Body of pancreas (tissue), 4 donors: ENCODE results near the gene EXOC2. TPM values are rescaled to one million over a fixed set of nuclear protein-coding genes. Genes with fewer than 3 reads are reported as not detected.

Experiments
- ATAC-seq: fragments of 150-250 bp; one replicate; pipeline ENCODE4 v1.9.1; 2016
- DNase-seq, 4 donors: peaks; one replicate each; pipeline ENCODE4 v3.0.0-alpha.2; 2019
- H3K27ac ChIP-seq, 4 donors: fragments of 200-600 bp; sonication (generic); 1 replicate in 3 of 4; 2 replicates in 1 of 4; pipeline versions ENCODE4 v1.5.1 to v1.6.1; 2016 to 2019; ENCODE audit warnings: mild to moderate bottlenecking in 1 of 4, mixed read lengths in 1 of 4, moderate library complexity in 1 of 4
- H3K27me3 ChIP-seq, 2 donors: fragments of 200-600 bp; sonication (generic); one replicate each; pipeline ENCODE4 v1.6.0; 2016; ENCODE audit warnings: mild to moderate bottlenecking in 1 of 2
- H3K36me3 ChIP-seq, 2 donors: fragments of 200-600 bp; sonication (generic); replicated peaks in 1 of 2; 2 replicates each; pipeline ENCODE4 v1.5.1; 2016; ENCODE audit warnings: low read depth in 2 of 2; ENCODE audit not compliant: insufficient read depth in 1 of 2
- H3K4me1 ChIP-seq: fragments of 200-600 bp; sonication (generic); one replicate; pipeline ENCODE4 v1.6.0; 2016
- H3K4me3 ChIP-seq, 2 donors: fragments of 200-600 bp; sonication (generic); 1 replicate in 1 of 2; 2 replicates in 1 of 2; pipeline ENCODE4 v1.5.1; 2016 to 2019
- H3K9me3 ChIP-seq, 3 donors: fragments of 200-600 bp; sonication (generic); 1 replicate in 2 of 3; 2 replicates in 1 of 3; pipeline ENCODE4 v1.5.1; 2016
- POLR2A ChIP-seq, 3 donors: fragments of 450-650 bp; IDR thresholded peaks; one replicate each; pipeline ENCODE4 v1.6.1; 2016; ENCODE audit warnings: antibody characterized with exemption in 3 of 3, mild to moderate bottlenecking in 2 of 3
- WGBS, 2 donors: methylation state at CpG; one replicate each; pipeline ENCODE4 v1.1.5; 2017; 5-methylcytosine and 5-hydroxymethylcytosine counted together
- intact Hi-C: fragments of 100-400 bp; cut with DNase I; formaldehyde crosslinking; loops from one replicate; pipeline ENCODE4 v1.15.1; 2023
- total RNA-seq, 2 donors: library from RNA; depleted of rRNA; stranded (reverse); fragments of >200 nt; gene quantifications; one replicate each; pipeline ENCODE4 v1.1.0, GENCODE V29; 2016
- TF ChIP-seq, protein P1 (sequence below), 7 experiments: fragments of 450-650 bp in 4 of 7; fragments of 200-600 bp in 3 of 7; sonication (generic) in 3 of 7; IDR thresholded peaks; one replicate each; pipeline ENCODE4 v1.5.1; 2016 to 2019; ENCODE audit warnings: antibody characterized with exemption in 7 of 7

The EXOC2 gene
- total RNA-seq, 2 donors from 2014 or later, result 10.5 to 10.6 TPM

DNA sequence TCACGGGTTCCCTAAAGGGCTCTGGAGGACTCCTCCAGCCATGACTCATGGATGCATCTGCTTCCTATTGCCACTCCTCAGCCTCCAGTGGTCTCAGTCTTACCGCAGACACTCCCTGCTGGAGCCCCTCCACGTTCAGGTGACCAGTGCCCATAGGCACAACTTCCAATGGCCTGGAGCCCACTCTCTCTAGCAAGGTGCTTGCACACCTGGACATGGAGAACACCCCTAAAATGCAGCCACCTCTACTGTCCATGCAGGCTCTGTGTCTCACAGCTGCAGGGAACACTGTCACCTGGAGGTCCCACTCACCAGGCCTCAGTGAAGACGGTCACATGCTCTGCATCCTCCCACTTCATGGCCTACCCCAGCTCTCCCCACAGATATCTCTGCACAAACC lies 72.0 kb downstream of the EXOC2 start:
- intact Hi-C loops, result no loop called here
- DNase-seq (no peak), ATAC-seq (no peak)
- no peak overlapping the region for H3K4me3 ChIP-seq
- H3K4me1 ChIP-seq, result no peaks in the 10 kb centered on the region
- H3K27ac ChIP-seq, result no peak overlapping the region
- WGBS, 2 donors, result 92 to 98% methylated on average over 4 of the region's 4 CpGs
- H3K27me3 ChIP-seq, result no peaks in the 10 kb centered on the region
- TF ChIP-seq, protein P1, sequence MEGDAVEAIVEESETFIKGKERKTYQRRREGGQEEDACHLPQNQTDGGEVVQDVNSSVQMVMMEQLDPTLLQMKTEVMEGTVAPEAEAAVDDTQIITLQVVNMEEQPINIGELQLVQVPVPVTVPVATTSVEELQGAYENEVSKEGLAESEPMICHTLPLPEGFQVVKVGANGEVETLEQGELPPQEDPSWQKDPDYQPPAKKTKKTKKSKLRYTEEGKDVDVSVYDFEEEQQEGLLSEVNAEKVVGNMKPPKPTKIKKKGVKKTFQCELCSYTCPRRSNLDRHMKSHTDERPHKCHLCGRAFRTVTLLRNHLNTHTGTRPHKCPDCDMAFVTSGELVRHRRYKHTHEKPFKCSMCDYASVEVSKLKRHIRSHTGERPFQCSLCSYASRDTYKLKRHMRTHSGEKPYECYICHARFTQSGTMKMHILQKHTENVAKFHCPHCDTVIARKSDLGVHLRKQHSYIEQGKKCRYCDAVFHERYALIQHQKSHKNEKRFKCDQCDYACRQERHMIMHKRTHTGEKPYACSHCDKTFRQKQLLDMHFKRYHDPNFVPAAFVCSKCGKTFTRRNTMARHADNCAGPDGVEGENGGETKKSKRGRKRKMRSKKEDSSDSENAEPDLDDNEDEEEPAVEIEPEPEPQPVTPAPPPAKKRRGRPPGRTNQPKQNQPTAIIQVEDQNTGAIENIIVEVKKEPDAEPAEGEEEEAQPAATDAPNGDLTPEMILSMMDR (IDR thresholded peaks at IDR 0.05), result no peak
- TF ChIP-seq POLR2A (IDR thresholded peaks at IDR 0.05), result no peak
- peaks cover 0 to 2% of the 10 kb centered on the region in 2 donors for H3K36me3 ChIP-seq
- no peaks in the 10 kb centered on the region for H3K9me3 ChIP-seq

DNA sequence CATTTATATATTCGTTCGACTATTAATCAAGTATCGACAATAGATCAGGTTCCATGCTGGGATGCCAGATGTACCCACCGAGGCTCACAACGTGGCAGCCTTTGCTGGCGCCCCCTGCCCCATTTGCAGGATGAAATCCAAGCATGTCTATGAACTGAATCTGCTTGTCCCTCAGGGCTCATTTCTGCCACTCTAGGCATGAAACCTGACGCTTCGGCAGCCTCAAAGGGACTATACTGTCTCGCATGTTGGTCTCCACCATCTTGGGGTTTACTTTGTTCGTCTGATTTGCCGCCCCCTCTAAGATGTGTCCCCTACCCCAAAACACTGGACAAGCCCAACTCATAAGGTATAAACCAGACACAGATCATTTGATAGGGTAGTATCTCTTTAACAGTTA lies 72.8 kb downstream of the EXOC2 start:
- Histone ChIP-seq H3K36me3 (peaks cover 0 to 2% of the 10 kb centered on the region in 2 donors), H3K27ac (no peak overlapping the region), H3K4me1 (no peaks in the 10 kb centered on the region), H3K4me3 (no peak overlapping the region), H3K27me3 (no peaks in the 10 kb centered on the region), H3K9me3 (no peaks in the 10 kb centered on the region)
- DNase-seq (no peak), ATAC-seq (no peak)
- intact Hi-C loops, result no loop called here
- 87 to 95% methylated on average over 11 of the region's 11 CpGs for WGBS, 2 donors
- TF ChIP-seq POLR2A (IDR thresholded peaks at IDR 0.05), result no peak
- TF ChIP-seq, protein P1 (IDR thresholded peaks at IDR 0.05), result no peak

DNA sequence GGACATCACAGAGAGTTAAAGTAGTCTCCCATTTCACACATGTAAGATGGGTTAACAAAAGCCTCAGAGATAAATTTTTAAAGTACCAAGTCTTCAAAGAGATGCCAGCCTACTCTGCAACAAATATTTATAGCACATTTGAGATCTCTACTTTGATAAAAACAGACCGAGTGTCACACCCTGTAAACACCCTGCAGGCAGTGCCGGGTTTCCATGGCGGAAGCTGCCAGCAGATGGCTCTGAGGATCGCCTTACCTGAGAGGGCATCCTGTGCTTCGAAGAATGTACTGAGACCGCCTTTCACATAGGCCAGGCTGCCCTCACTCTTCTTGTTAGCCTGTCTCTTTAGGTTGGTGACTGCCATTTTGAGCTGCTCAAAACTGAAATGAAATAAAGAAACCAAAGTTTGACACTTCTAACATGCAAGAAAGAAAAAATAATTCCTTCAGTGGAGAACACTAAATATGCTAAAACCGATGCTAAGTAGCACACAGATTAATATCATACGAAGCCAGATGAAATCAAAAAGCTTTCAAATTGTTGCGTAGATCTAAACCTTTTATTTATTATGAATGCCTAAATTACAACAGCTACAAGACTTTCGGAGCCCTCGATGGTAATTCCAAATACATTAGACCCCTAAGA lies 75.4 kb downstream of the EXOC2 start:
- TF ChIP-seq, protein P1 (IDR thresholded peaks at IDR 0.05), result no peak
- TF ChIP-seq POLR2A (IDR thresholded peaks at IDR 0.05), result no peak
- H3K9me3 ChIP-seq, result no peaks in the 10 kb centered on the region
- WGBS, 2 donors, result 92 to 95% methylated on average over 11 of the region's 11 CpGs

DNA sequence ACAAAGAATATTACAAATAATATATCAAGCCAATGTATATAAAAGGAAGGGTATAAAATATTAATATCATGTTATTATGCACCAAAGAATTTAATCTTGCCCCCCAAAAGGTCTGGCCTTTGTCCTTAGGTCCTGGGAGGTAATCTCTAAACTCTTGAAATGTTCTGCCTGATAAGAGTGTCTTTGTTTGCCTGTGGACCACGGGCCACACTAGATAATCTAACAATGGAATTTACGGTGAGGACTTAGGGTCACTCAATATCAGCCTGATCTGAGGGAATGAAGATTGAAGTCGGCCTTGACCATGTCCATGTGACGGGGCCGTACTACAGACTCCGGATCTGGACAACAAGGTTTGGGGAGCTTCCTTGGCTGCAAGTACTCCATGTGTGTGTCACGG lies 79.0 kb downstream of the EXOC2 start:
- WGBS, 2 donors, result 64 to 75% methylated on average over 7 of the region's 7 CpGs
- Histone ChIP-seq H3K27me3 (no peaks in the 10 kb centered on the region), H3K9me3 (no peaks in the 10 kb centered on the region), H3K27ac (no peak overlapping the region), H3K36me3 (peaks cover 0 to 2% of the 10 kb centered on the region in 2 donors), H3K4me1 (no peaks in the 10 kb centered on the region), H3K4me3 (no peak overlapping the region)
- no peak for ATAC-seq
- DNase-seq, result no peak
- intact Hi-C loops, result no loop called here
- TF ChIP-seq, protein P1 (IDR thresholded peaks at IDR 0.05), result no peak
- TF ChIP-seq POLR2A (IDR thresholded peaks at IDR 0.05), result no peak

More for the DNA sequence above, 75.4 kb downstream of the EXOC2 start:
- DNase-seq, result no peak
- Histone ChIP-seq H3K36me3 (peaks cover 0 to 2% of the 10 kb centered on the region in 2 donors), H3K27ac (no peak overlapping the region), H3K27me3 (no peaks in the 10 kb centered on the region), H3K4me3 (no peak overlapping the region), H3K4me1 (no peaks in the 10 kb centered on the region)
- no peak for ATAC-seq
- intact Hi-C loops, result no loop called here

DNA sequence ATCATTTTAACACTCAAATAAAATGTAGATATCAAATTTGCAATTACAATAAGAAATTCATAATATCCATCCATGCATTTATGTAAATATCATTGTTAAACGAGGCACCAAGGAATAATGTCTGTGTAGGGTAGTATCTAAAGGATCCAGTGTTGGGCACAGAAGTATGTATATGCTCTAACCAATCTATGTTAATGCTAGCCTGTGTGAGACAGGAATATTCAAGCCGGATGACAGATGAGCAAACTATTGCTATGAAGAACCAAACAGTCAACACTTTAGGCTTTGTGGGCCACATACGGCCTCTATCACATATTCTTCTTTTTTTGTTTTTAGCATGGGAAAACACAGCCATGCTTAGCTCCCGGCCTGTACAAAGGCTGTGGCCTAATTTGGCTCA lies 81.0 kb downstream of the EXOC2 start:
- TF ChIP-seq POLR2A (IDR thresholded peaks at IDR 0.05), result no peak
- TF ChIP-seq, protein P1 (IDR thresholded peaks at IDR 0.05), result no peak
- H3K4me3 ChIP-seq, result no peak overlapping the region
- no peaks in the 10 kb centered on the region for H3K4me1 ChIP-seq
- no peak for ATAC-seq
- no peak for DNase-seq
- no peak overlapping the region for H3K27ac ChIP-seq
- intact Hi-C loops, result no loop called here
- H3K27me3 ChIP-seq, result no peaks in the 10 kb centered on the region
- WGBS, 2 donors, result 61 to 63% methylated on average over 4 of the region's 4 CpGs
- no peaks in the 10 kb centered on the region for H3K36me3 ChIP-seq
- no peaks in the 10 kb centered on the region for H3K9me3 ChIP-seq
